ENCODE measurements around the gene MAEA.

MAEA gene

GRCh38 chr4:1305261-1305711, 15.6 kb downstream of the MAEA start:
- DNase-seq, result no peak

DNA sequence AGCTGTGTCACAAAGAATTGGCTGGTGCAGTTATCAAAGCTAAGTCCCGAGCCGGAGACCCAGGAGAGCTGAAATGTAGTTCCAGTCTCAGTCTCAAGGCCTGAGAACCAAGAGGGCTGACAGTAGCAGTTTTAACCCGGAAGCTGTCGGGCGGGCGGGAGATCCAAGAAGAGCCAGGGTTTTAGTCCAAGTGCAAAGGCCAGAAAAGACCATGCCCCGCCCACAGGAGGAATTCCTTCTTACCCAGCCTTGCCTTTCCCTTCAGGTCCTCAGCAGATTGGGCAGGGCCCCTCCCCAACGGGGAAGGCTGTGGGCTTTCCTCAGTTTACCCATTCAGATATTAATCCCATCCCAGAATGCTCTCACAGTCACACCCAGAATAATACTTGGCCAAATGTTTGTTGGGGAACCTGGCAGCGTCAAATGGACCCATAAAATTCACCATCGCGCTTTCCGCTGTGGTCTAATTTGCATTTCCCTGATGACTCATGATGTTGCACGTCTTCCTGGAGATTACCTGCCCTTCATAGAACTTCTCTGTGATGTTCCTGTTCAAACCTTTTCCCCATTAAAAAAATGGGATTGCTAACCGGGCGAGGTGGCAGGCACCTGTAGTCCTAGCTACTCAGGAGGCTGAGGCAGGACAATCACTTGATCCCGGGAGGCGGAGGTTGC, 16.2 kb downstream of the MAEA start:
- no peak for DNase-seq

- no peak for DNase-seq
Measured at GRCh38 chr4:1307951-1308735, 18.5 kb downstream of the MAEA start.

GRCh38 chr4:1309261-1310010, 19.7 kb downstream of the MAEA start:
- no peak for DNase-seq

GRCh38 chr4:1310031-1310795, 20.5 kb downstream of the MAEA start:
- no peak for DNase-seq

DNA sequence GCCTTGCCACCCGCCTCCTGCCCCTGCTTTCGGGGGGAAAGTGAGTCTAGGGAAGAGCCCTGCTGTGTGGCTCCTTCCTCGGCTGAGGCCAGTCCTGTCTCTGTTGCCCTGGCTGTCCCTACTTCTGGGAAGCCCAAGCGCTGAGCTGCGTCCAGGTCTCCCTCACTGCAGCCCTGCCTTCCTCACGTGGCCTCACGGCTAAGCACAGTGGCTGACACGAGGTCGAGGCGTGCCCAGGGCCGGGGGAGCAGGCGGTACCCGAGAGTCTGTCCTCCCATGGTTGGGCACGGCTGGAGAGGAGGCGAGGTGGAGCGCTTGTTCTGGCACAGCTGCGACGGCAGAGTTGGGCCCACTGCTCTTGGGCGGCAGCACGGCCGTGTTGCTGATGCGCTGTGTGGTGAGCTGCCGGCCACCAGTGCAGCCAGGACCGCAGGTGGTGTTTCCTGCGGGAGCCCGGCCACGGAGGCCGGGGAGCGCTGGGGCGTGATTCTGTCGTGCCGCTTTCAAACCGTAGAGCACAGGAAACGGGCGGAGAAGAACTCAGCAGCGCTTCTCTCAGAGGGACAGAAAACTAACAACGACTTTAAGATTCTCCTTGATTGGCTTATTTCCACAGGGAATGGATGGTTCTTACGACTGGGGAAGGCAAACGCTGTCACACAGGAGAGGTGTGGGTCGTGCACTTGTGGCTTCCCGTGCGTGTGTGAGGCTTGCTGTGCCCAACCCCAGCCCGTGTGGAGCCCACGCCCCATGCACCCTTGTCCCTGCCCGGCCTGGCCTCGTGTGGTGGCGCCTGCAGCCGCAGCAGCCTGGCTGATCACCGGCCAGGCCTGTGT, 21.3 kb downstream of the MAEA start:
- no peak for DNase-seq

DNA sequence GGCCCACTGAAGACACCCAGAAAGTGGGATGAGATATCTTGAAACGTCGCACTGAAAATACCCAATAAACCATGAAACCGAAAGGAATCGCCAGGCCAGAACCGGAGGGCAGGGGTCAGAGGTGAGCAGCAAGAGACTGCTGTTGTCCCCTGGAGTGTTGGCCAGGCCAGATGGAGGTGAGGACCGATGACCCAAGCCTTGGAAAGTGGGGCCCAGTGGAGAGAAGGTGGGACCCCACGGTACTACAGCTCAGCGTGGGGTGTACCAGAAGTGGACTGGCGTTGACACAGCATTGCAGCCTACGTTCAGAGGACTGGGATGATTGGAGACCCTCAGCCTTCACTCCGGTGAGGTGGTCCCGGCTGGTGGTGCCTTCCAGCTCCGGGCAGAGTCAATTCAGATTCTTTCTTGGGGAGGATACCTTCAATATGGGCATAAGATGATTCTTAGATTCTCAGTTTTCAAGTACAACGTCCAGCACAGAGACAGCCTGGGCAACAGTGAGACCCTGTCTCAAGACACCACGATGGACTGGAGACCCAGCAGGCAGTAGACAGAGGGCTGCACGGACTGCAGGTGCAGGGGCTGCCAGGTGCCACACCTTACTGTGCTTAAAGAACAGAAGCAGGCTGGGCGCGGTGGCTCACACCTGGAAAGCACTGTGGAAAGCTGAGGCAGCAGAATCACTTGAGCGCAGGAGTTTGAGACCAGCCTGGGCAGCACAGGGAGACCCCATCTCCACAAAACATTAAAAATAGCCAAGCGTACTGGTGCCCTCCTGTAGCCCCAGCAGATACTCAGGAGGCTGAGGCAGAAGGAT, 23.3 kb downstream of the MAEA start:
- no peak for DNase-seq

DNA sequence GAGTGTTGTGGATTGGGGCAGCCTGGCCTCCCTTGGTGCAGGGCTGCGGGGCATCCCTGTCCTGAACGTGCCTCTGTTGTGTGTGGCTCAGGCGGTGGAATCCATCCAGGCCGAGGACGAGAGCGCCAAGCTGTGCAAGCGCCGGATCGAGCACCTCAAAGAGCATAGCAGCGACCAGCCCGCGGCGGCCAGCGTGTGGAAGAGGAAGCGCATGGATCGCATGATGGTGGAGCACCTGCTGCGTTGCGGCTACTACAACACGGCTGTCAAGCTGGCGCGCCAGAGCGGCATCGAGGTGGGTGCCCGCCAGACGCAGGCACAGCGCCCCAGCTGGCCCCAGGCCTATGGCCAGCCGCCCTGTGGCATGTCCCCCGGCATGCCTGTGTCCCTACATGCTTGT, 25.6 kb downstream of the MAEA start:
- DNase-seq, result no peak

GRCh38 chr4:1315836-1316536, 26.3 kb downstream of the MAEA start:
- no peak for DNase-seq

DNA sequence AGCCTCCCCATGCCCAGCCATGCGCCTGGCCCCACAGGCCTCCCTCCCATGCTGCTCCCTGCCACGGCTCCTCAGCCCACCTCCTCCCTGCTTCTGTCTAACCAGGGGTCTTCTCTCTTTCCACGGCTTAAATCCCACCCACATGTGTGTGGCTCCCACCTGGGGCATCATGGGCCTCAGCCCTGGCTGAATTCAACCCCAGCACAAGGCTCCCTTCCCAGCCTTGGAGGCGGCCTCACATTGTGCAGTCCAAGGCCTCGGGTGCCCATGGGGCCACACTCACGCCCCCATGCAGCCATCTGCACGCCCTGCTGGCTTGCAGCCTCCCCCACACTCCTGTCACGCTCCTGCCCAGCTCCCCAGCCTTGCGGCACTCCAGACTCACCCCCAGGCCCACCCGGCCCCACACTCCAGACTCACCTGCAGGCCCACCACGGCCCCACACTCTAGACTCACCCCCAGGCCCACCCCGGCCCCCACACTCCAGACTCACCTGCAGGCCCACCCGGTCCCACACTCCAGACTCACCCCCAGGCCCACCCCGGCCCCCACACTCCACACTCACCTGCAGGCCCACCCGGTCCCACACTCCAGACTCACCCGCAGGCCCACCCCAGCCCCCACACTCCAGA, 27.0 kb downstream of the MAEA start:
- DNase-seq, result no peak

- DNase-seq, result no peak
Measured at GRCh38 chr4:1317177-1318045, 27.7 kb downstream of the MAEA start.

- no peak for DNase-seq
Measured at GRCh38 chr4:1318046-1318375, 28.3 kb downstream of the MAEA start.

DNA sequence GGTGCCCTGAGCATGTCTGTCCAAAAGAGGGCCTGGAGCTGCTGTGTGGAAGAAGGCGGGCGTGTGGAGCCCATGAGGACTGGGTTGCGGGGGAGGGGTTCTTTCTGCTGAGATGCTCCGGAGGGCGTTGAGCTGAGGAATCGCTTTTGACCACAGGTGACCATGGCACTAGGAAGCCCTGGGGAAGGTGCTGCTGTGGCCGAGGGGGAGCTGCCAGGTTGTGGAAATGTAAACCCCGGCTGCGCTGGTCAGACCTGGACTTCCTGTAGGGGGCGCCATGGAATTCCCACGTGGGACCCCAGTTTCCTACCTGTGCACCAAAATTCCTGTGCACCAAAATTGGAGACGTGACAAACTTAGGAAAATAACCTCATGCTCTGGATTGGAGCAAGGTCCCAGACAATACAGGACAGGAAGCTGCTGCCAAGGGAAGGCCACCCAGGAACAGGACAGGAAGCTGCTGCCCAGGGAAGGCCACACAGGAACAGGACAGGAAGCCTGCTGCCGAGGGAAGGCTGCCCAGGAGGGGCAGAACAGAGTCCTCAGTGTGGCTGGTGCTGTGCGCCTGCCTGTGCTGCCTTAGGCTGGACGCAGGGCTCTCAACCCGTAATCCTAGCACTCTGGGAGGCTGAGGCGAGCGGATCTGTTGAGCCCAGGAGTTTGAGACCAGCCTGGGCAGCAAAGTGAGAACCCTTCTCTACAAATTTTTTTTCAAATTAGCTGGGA, 29.0 kb downstream of the MAEA start:
- DNase-seq, result no peak

DNA sequence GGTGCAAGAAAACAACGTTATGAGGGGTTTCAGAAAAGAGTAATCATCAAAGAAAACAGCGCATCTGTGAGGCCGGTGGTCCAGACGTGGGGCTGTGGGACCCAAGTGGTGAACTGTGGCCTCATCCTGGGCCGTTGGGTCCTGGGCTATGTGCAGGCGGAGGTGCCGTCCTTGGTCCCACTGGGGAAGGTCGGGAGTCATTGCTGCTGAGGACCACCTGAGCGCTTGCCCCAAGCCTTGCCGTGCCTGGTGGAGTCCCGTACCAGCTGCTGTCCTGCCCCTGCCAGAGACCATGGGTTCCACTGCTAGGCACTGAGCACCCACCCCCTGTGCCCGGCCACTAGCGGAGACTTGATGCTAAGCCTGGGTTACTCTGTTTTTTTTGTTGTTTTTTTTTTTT, 31.8 kb downstream of the MAEA start:
- no peak for DNase-seq

DNA sequence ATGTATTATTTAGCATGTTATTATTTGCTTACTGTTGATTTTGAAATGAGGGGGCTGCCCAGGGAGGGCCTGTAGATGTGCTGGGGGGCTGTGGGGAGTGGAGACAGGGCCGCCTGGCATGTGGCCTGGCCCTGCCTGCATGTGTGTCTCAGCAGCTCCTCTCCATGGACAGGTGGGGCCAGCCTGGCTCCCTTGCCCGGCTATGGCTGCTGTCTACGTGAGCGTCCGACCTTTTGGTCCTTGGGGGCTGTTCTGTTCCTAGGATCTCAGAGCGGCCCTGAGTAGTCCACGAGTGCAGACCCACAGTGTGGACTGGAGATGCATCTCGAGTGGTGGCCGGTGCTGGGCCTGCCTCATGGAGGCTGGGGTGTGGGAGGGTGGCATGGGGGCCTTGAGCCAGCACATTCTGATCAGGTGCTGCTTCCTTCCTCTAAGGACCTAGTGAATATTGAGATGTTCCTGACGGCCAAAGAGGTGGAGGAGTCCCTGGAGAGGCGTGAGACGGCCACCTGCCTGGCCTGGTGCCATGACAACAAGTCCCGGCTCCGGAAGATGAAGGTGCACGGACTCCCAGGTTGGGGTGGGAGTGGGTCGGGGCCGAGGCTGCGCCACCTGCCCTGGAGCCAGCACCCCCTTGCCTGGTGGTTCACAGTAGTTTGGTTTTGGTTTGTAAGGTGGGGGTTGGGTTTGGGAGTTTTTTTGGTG, 32.4 kb downstream of the MAEA start:
- no peak for DNase-seq

GRCh38 chr4:1323280-1323634, 33.6 kb downstream of the MAEA start:
- DNase-seq, result no peak

DNA sequence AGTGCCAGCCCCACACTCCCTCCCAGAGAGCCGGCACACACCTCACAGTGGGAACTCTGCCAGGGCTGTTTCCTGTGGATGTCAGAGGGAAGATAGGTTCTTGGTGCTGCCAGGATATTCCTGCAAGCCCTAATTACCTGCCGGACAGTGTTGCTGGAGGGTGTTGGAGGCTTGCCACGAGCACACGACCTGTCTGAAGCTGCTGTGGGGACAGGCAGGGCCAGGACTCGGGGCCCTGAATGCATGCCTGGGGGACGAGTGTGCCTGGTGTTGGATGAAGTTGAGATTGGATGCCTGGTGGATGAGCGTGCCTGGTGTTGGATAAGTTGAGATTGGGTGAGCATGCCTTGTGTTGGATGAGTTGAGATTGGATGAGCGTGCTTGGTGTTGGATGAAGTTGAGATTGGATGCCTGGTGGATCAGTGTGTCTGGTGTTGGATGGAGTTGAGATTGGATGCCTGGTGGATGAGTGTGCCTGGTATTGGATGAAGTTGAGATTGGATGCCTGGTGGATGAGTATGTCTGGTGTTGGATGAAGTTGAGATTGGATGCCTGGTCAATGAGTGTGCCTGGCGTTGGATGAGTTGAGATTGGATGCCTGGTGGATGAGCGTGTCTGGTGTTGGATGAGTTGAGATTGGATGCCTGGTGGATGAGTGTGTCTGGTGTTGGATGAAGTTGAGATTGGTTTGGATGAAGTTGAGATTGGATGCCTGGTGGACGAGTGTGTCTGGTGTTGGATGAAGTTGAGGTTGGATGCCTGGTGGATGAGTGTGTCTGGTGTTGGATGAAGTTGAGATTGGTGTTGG, 34.1 kb downstream of the MAEA start:
- no peak for DNase-seq

Data from NK-92 treated with Interleukin-12 subunit alpha and Interleukin-12 subunit beta, amount 100 ng/mL, for 24 hours (cell line).